Osteocyte (in vitro differentiated cells): ENCODE data around the gene ZBTB32. TPM values are rescaled to one million over a fixed set of nuclear protein-coding genes. Genes with fewer than 3 reads are reported as not detected.

Source experiments
- DNase-seq: peaks from one replicate; pipeline ENCODE4 v3.0.0; 2021; ENCODE audit warnings: mixed read lengths; ENCODE audit not compliant: unreplicated experiment; ENCODE audit errors: extremely low spot score
- H3K27ac Mint-ChIP-seq: one replicate; pipeline ENCODE4 v1.8.0; 2021; ENCODE audit warnings: mild to moderate bottlenecking, mixed read lengths; ENCODE audit not compliant: unreplicated experiment
- H3K27me3 Mint-ChIP-seq: one replicate; pipeline ENCODE4 v1.8.0; 2021; ENCODE audit warnings: mixed read lengths; ENCODE audit not compliant: unreplicated experiment
- H3K36me3 Mint-ChIP-seq: one replicate; pipeline ENCODE4 v1.8.0; 2021; ENCODE audit warnings: mixed read lengths; ENCODE audit not compliant: unreplicated experiment
- H3K4me1 Mint-ChIP-seq: one replicate; pipeline ENCODE4 v1.8.0; 2021; ENCODE audit warnings: mixed read lengths; ENCODE audit not compliant: unreplicated experiment
- H3K4me3 Mint-ChIP-seq: one replicate; pipeline ENCODE4 v1.8.0; 2021; ENCODE audit warnings: mild to moderate bottlenecking, moderate library complexity, mixed read lengths; ENCODE audit not compliant: unreplicated experiment
- H3K9me3 Mint-ChIP-seq: one replicate; pipeline ENCODE4 v1.8.0; 2021; ENCODE audit warnings: mixed read lengths; ENCODE audit not compliant: unreplicated experiment
- CTCF ChIP-seq: fragments of 200-600 bp; sonication (generic); IDR thresholded peaks from 2 replicates; pipeline ENCODE4 v1.5.0; 2021; ENCODE audit warnings: antibody characterized with exemption, mild to moderate bottlenecking, moderate library complexity
- total RNA-seq: library from RNA; stranded (reverse); gene quantifications from 2 replicates; pipeline ENCODE4 v1.2.1, GENCODE V29; 2021

Gene ZBTB32
- total RNA-seq, 1 donor from 2014 or later = not detected

GRCh38 chr19:35756377-35757230 lies 52.2 kb downstream of the ZBTB32 start, which contains the start of gene HSPB6:
Gene HSPB6, minus strand, starts transcription at chr19:35757029. Its CDS starts 21 bp downstream, at chr19:35757008.
- H3K4me3 Mint-ChIP-seq = peak within 1 kb of the TSS; percentile 87

GRCh38 chr19:35757231-35757748 lies 52.9 kb downstream of the ZBTB32 start:
- Mint-ChIP-seq H3K4me1 (peaks cover 25% of the 10 kb centered on the region), H3K36me3 (peaks cover 13% of the 10 kb centered on the region), H3K27ac (peak overlapping the region; percentile 96), H3K27me3 (no peaks in the 10 kb centered on the region), H3K4me3 (peak overlapping the region; percentile 87), H3K9me3 (no peaks in the 10 kb centered on the region)
- peak; percentile 90 for DNase-seq
- no peak for TF ChIP-seq CTCF

More at GRCh38 chr19:35756377-35757230, 52.2 kb downstream of the ZBTB32 start, which contains the start of gene HSPB6:
- no peak for TF ChIP-seq CTCF
- DNase-seq = no peak
- no peaks in the 10 kb centered on the region for H3K27me3 Mint-ChIP-seq
- peak within 1 kb of the TSS; percentile 96 for H3K27ac Mint-ChIP-seq
- H3K36me3 Mint-ChIP-seq = peaks cover 7% of the 10 kb centered on the region
- H3K4me1 Mint-ChIP-seq = peaks cover 25% of the 10 kb centered on the region
- H3K9me3 Mint-ChIP-seq = no peaks in the 10 kb centered on the region

GRCh38 chr19:35757749-35758608 lies 53.6 kb downstream of the ZBTB32 start, which contains the start of gene PROSER3:
Gene PROSER3, plus strand, starts transcription at chr19:35758176. Its CDS starts 40 bp downstream, at chr19:35758216.
- Mint-ChIP-seq H3K9me3 (no peaks in the 10 kb centered on the region), H3K4me1 (peaks cover 25% of the 10 kb centered on the region), H3K27me3 (no peaks in the 10 kb centered on the region), H3K27ac (peak within 1 kb of the TSS; percentile 96), H3K4me3 (peak within 1 kb of the TSS; percentile 87), H3K36me3 (peaks cover 13% of the 10 kb centered on the region)
- TF ChIP-seq CTCF = no peak
- peak; percentile 99 for DNase-seq

GRCh38 chr19:35759697-35760096 lies 55.3 kb downstream of the ZBTB32 start:
- no peak for TF ChIP-seq CTCF
- no peak overlapping the region for H3K27ac Mint-ChIP-seq
- H3K27me3 Mint-ChIP-seq = no peaks in the 10 kb centered on the region
- peaks cover 9% of the 10 kb centered on the region for H3K36me3 Mint-ChIP-seq
- no peak for DNase-seq
- peaks cover 25% of the 10 kb centered on the region for H3K4me1 Mint-ChIP-seq
- H3K4me3 Mint-ChIP-seq = peak overlapping the region; percentile 42
- no peaks in the 10 kb centered on the region for H3K9me3 Mint-ChIP-seq
